PC-9 (cell line): ENCODE data around the gene NR5A1.

Experiments
- EZH2 ChIP-seq: fragments of 200-600 bp; sonication (generic); IDR thresholded peaks from 2 replicates; pipeline ENCODE4 v1.8.0; 2017; ENCODE audit warnings: antibody characterized with exemption, low read depth
- TF ChIP-seq, protein P1 (sequence below): fragments of 200-600 bp; sonication (generic); conservative IDR thresholded peaks from 2 replicates; pipeline ENCODE4 v1.6.1; 2017; ENCODE audit warnings: mixed run types, antibody characterized with exemption, mild to moderate bottlenecking, moderate library complexity

DNA sequence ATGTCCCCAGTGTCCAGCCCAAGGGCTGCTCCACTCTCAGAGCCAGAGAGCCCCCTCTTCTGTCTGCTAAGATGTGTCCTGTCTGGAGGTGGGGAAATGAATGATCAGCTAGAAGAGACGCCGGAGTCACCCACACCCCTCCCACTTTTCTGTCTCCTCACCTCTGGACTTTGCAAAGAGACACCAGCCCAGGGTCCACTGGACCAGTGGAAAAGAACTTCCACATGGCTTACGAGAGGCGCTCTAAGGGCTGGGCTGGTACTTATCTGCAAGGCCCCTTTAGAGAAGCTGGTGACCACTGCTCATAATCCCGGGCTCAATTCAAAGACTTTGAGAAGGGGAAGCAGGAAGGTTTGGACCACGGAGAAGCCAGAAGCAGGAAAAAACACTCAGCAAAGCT is 9.2 kb downstream of the NR5A1 start:
- TF ChIP-seq, protein P1, sequence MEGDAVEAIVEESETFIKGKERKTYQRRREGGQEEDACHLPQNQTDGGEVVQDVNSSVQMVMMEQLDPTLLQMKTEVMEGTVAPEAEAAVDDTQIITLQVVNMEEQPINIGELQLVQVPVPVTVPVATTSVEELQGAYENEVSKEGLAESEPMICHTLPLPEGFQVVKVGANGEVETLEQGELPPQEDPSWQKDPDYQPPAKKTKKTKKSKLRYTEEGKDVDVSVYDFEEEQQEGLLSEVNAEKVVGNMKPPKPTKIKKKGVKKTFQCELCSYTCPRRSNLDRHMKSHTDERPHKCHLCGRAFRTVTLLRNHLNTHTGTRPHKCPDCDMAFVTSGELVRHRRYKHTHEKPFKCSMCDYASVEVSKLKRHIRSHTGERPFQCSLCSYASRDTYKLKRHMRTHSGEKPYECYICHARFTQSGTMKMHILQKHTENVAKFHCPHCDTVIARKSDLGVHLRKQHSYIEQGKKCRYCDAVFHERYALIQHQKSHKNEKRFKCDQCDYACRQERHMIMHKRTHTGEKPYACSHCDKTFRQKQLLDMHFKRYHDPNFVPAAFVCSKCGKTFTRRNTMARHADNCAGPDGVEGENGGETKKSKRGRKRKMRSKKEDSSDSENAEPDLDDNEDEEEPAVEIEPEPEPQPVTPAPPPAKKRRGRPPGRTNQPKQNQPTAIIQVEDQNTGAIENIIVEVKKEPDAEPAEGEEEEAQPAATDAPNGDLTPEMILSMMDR, result no peak
- TF ChIP-seq EZH2, result no peak
